ENCODE data around the gene SGK2.

- no peak for TF ChIP-seq CTCF (IDR thresholded peaks at IDR 0.05; ENCODE audit: low read depth, low read length)
- TF ChIP-seq POLR2A (IDR thresholded peaks at IDR 0.05; ENCODE audit: extremely low read depth, insufficient read length), result no peak
- no peak for TF ChIP-seq MYC (IDR thresholded peaks at IDR 0.05; ENCODE audit: low read depth, low read length)
- TF ChIP-seq, protein P1, sequence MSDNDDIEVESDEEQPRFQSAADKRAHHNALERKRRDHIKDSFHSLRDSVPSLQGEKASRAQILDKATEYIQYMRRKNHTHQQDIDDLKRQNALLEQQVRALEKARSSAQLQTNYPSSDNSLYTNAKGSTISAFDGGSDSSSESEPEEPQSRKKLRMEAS (IDR thresholded peaks at IDR 0.05; ENCODE audit: low read depth, low read length), result no peak
These were observed 29.8 kb upstream of the SGK2 start for GRCh38 chr20:43529051-43529450.
